H1 (cell line): ENCODE data around the gene HERC5. TPM values are rescaled to one million over a fixed set of nuclear protein-coding genes. Genes with fewer than 3 reads are reported as not detected.
A peak's percentile ranks its signal among the peaks of the same experiment; 100 is the strongest.

Source experiments
- CTCF ChIA-PET: fragments of 300-600 bp; sonication (Branson Sonifier 250); formaldehyde crosslinking; loops from one replicate; lab custom pipeline; 2021; ENCODE audit not compliant: partially characterized antibody; lab: Charles Lee
- POLR2A ChIA-PET: fragments of 300-600 bp; sonication (Branson Sonifier 250); formaldehyde crosslinking; loops from one replicate; lab custom pipeline; 2021; ENCODE audit warnings: inconsistent platforms; ENCODE audit not compliant: partially characterized antibody; lab: Charles Lee
- DNase-seq, 2 experiments: peaks; one replicate each; pipeline versions ENCODE4 v3.0.0 to v3.0.0-alpha.2; 2010 to 2022; ENCODE audit warnings: low spot score in 2 of 2, low read depth in 1 of 2, mixed read lengths in 1 of 2
- FAIRE-seq: peaks from 2 replicates; lab custom pipeline; 2011; peaks lifted over from hg19 to GRCh38; lab: Jason Lieb, UNC
- H2AFZ ChIP-seq: 2 replicates; pipeline ENCODE4 v1.8.1; 2012; ENCODE audit warnings: low read length, inconsistent platforms
- H2AK5ac ChIP-seq: 2 replicates; pipeline ENCODE4 v1.6.1; 2013; ENCODE audit warnings: low read depth, low read length
- H2BK120ac ChIP-seq: replicated peaks from 2 replicates; pipeline ENCODE3; 2013; ENCODE audit warnings: low read depth, low read length, inconsistent platforms
- H2BK12ac ChIP-seq: 2 replicates; pipeline ENCODE4 v1.6.1; 2013; ENCODE audit warnings: low read depth, low read length
- H2BK15ac ChIP-seq: 2 replicates; pipeline ENCODE4 v1.6.1; 2013; ENCODE audit warnings: low read length
- H2BK20ac ChIP-seq: 2 replicates; pipeline ENCODE4 v1.6.1; 2013; ENCODE audit warnings: low read length
- H2BK5ac ChIP-seq: 2 replicates; pipeline ENCODE4 v1.6.1; 2013; ENCODE audit warnings: low read depth, low read length
- H3K14ac ChIP-seq: 2 replicates; pipeline ENCODE4 v1.6.1; 2013; ENCODE audit warnings: inconsistent platforms; ENCODE audit not compliant: insufficient read length
- H3K18ac ChIP-seq: 2 replicates; pipeline ENCODE4 v1.6.1; 2013; ENCODE audit warnings: low read length; ENCODE audit errors: extremely low read depth
- H3K23ac ChIP-seq: 2 replicates; pipeline ENCODE4 v1.6.1; 2013; ENCODE audit warnings: inconsistent platforms; ENCODE audit not compliant: insufficient read length
- H3K23me2 ChIP-seq: 2 replicates; pipeline ENCODE4 v1.6.1; 2013; ENCODE audit warnings: low read depth, low read length
- H3K27ac ChIP-seq: 2 replicates; pipeline ENCODE4 v1.6.1; 2011; ENCODE audit warnings: low read depth, low read length, inconsistent platforms
- H3K27me3 ChIP-seq, 4 experiments: replicated peaks in 1 of 4; 1 replicate in 1 of 4; 2 replicates in 3 of 4; pipeline versions ENCODE4 v1.6.1 to v1.8.1; 2011 to 2013; ENCODE audit warnings: low read length in 3 of 4, mild to moderate bottlenecking in 3 of 4, inconsistent platforms in 2 of 4, mixed read lengths in 2 of 4, moderate library complexity in 1 of 4; ENCODE audit not compliant: control insufficient read depth in 3 of 4, insufficient read depth in 3 of 4; ENCODE audit errors: extremely low read depth in 1 of 4
- H3K36me3 ChIP-seq, 4 experiments: 2 replicates each; pipeline versions ENCODE4 v1.6.1 to v1.8.1; 2011 to 2013; ENCODE audit warnings: mild to moderate bottlenecking in 4 of 4, low read length in 3 of 4, moderate library complexity in 2 of 4, control low read depth in 1 of 4, inconsistent platforms in 1 of 4; ENCODE audit not compliant: insufficient read depth in 4 of 4, control insufficient read depth in 2 of 4
- H3K4ac ChIP-seq: replicated peaks from 2 replicates; pipeline ENCODE3; 2013; ENCODE audit warnings: low read length, low read depth, mixed read lengths, inconsistent platforms; ENCODE audit not compliant: insufficient read length
- H3K4me1 ChIP-seq, 4 experiments: replicated peaks in 1 of 4; 1 replicate in 1 of 4; 2 replicates in 3 of 4; pipeline versions ENCODE4 v1.6.1 to v1.8.1; 2011 to 2013; ENCODE audit warnings: low read length in 3 of 4, inconsistent platforms in 2 of 4, mixed read lengths in 1 of 4; ENCODE audit not compliant: insufficient read depth in 4 of 4, control insufficient read depth in 3 of 4
- H3K4me2 ChIP-seq, 2 experiments: 2 replicates each; pipeline versions ENCODE4 v1.6.1 to v1.8.1; 2011 to 2013; ENCODE audit warnings: low read depth in 2 of 2, low read length in 2 of 2, control low read depth in 1 of 2, inconsistent platforms in 1 of 2, mild to moderate bottlenecking in 1 of 2; ENCODE audit not compliant: insufficient read depth in 1 of 2
- H3K4me3 ChIP-seq, 4 experiments: fragments of 200-600, 300-600 bp in 1 of 4; sonication (generic), shearing (Covaris generic), sonication (Bioruptor Twin) in 1 of 4; 2 replicates each; pipeline versions ENCODE4 v1.5.1 to v1.8.1; 2011 to 2016; ENCODE audit warnings: low read length in 4 of 4, low read depth in 3 of 4, control low read depth in 2 of 4, inconsistent platforms in 2 of 4, mild to moderate bottlenecking in 2 of 4, mixed read lengths in 1 of 4, moderate library complexity in 1 of 4; ENCODE audit not compliant: insufficient read depth in 2 of 4; ENCODE audit errors: extremely low read depth in 1 of 4
- H3K56ac ChIP-seq: replicated peaks from 2 replicates; pipeline ENCODE3; 2013; ENCODE audit warnings: low read depth, mild to moderate bottlenecking, mixed read lengths, low read length, inconsistent platforms; ENCODE audit not compliant: insufficient read length
- H3K79me1 ChIP-seq: 2 replicates; pipeline ENCODE4 v1.6.1; 2013; ENCODE audit warnings: low read depth, low read length, control low read depth
- H3K79me2 ChIP-seq, 2 experiments: 2 replicates each; pipeline versions ENCODE4 v1.6.1 to v1.8.1; 2012 to 2013; ENCODE audit warnings: low read length in 2 of 2, mild to moderate bottlenecking in 2 of 2, inconsistent platforms in 1 of 2; ENCODE audit not compliant: insufficient read depth in 2 of 2, control insufficient read depth in 1 of 2
- H3K9ac ChIP-seq, 4 experiments: replicated peaks in 1 of 4; 1 replicate in 1 of 4; 2 replicates in 3 of 4; pipeline versions ENCODE4 v1.6.1 to v1.8.1; 2011 to 2013; ENCODE audit warnings: low read depth in 3 of 4, low read length in 3 of 4, control low read depth in 2 of 4, mild to moderate bottlenecking in 2 of 4, moderate library complexity in 2 of 4, inconsistent platforms in 1 of 4; ENCODE audit errors: extremely low read depth in 1 of 4
- H3K9me3 ChIP-seq, 2 experiments: 2 replicates each; pipeline versions ENCODE4 v1.6.1 to v1.8.1; 2012 to 2013; ENCODE audit warnings: mild to moderate bottlenecking in 2 of 2, moderate library complexity in 2 of 2, control low read depth in 1 of 2, inconsistent platforms in 1 of 2, low read depth in 1 of 2, low read length in 1 of 2, mixed read lengths in 1 of 2; ENCODE audit not compliant: insufficient read depth in 2 of 2
- H4K20me1 ChIP-seq, 2 experiments: replicated peaks in 1 of 2; 2 replicates each; pipeline versions ENCODE3 to v1.8.1; 2011 to 2013; ENCODE audit warnings: inconsistent platforms in 2 of 2, low read length in 2 of 2, mild to moderate bottlenecking in 1 of 2; ENCODE audit not compliant: insufficient read depth in 2 of 2, control insufficient read depth in 1 of 2
- H4K5ac ChIP-seq: 2 replicates; pipeline ENCODE4 v1.6.1; 2013; ENCODE audit warnings: low read length, low read depth, mixed read lengths, inconsistent platforms; ENCODE audit not compliant: insufficient read length
- H4K8ac ChIP-seq: 2 replicates; pipeline ENCODE4 v1.8.0; 2013; ENCODE audit warnings: mild to moderate bottlenecking, moderate library complexity, low read length, inconsistent platforms; ENCODE audit not compliant: insufficient read depth; ENCODE audit errors: extremely low read depth
- H4K91ac ChIP-seq: replicated peaks from 2 replicates; pipeline ENCODE3; 2013; ENCODE audit warnings: low read length, mixed read lengths, inconsistent platforms; ENCODE audit not compliant: insufficient read length
- HDAC2 ChIP-seq, 2 experiments: fragments of 300-600 bp in 1 of 2; sonication (generic) in 1 of 2; IDR thresholded peaks; 2 replicates each; pipeline ENCODE4 v1.6.1; 2011 to 2012; ENCODE audit warnings: low read depth in 2 of 2, low read length in 2 of 2, mild to moderate bottlenecking in 2 of 2, moderate library complexity in 2 of 2, borderline replicate concordance in 1 of 2, inconsistent platforms in 1 of 2
- KDM1A ChIP-seq: fragments of 200-600, 300-600 bp; sonication (generic); IDR thresholded peaks from 2 replicates; pipeline ENCODE4 v1.7.1; 2016; ENCODE audit warnings: mild to moderate bottlenecking, low read length, borderline replicate concordance
- SIRT6 ChIP-seq: IDR thresholded peaks from one replicate; pipeline ENCODE4 v1.7.1; 2012; ENCODE audit warnings: low read length, inconsistent platforms
- SRF ChIP-seq: IDR thresholded peaks from 2 replicates; pipeline ENCODE4 v1.6.1; 2011; ENCODE audit warnings: mild to moderate bottlenecking, low read depth, low read length, moderate library complexity
- WGBS, 2 experiments: shearing (Covaris generic) in 1 of 2; methylation state at CpG; one replicate each; pipeline versions ENCODE4 v1.1.6 to v1.1.7; 2013 to 2015; ENCODE audit warnings: low lambda C conversion rate in 2 of 2, mixed read lengths in 2 of 2, inconsistent platforms in 1 of 2, low coverage in 1 of 2, missing lambda C conversion rate in 1 of 2; ENCODE audit not compliant: insufficient replicate concordance in 2 of 2, insufficient coverage in 1 of 2, insufficient read length in 1 of 2; ENCODE audit errors: extremely low coverage in 1 of 2, missing lambda C conversion rate in 1 of 2; 5-methylcytosine and 5-hydroxymethylcytosine counted together
- polyA plus RNA-seq, 7 experiments: library from polyadenylated mRNA; depleted of rRNA in 3 of 7; stranded (reverse) in 5 of 7; unstranded in 2 of 7; fragments of >200 nt in 5 of 7; fragments of 200-250 nt in 2 of 7; gene quantifications; 1 replicate in 5 of 7; 2 replicates in 1 of 7; 4 replicates in 1 of 7; pipeline versions ENCODE4 v1.2.1 to v1.2.3, GENCODE V29; 2011 to 2013; ENCODE audit warnings: missing spikeins in 2 of 7, mixed read lengths in 2 of 7
- total RNA-seq: library from RNA; stranded (reverse); fragmentation: NEBNext Ultra II Directional; extraction: Animal tissue kit (Norgen Biotek cat#: 25700); gene quantifications from 2 replicates; pipeline ENCODE4 v1.2.1, GENCODE V29; 2021

Gene HERC5
- total and polyA plus RNA-seq, 2 of the 8 experiments (the other 6 are each of a cell fraction or from before 2014, with no cell fraction given): 6.6 to 20.7 TPM

GRCh38 chr4:88439161-88439760 is 17.7 kb upstream of the HERC5 start:
- Histone ChIP-seq H3K79me1 (no peaks in the 10 kb centered on the region), H3K4me3 (no peak overlapping the region), H3K27ac (no peak overlapping the region), H4K20me1 (no peaks in the 10 kb centered on the region), H3K4me1 (peaks cover 0 to 9% (median 4%) of the 10 kb centered on the region in 4 experiments; a peak in 5 of 7 replicates), H2BK12ac (no peak overlapping the region), H3K23me2 (no peaks in the 10 kb centered on the region; the same call in 1 of the 2 replicates), H2AFZ (no peak overlapping the region), H3K18ac (peak overlapping the region; percentile 21; the same call in 1 of the 2 replicates), H3K27me3 (no peaks in the 10 kb centered on the region), H3K14ac (no peak overlapping the region), H2BK20ac (no peak overlapping the region), H3K56ac (no peak overlapping the region), H4K91ac (peak overlapping the region; percentile 22), H2BK5ac (no peak overlapping the region), H3K79me2 (no peaks in the 10 kb centered on the region), H2BK120ac (no peak overlapping the region), H2BK15ac (no peak overlapping the region)
- ChIA-PET POLR2A (interaction anchor here (0.6 to 2.0 kb wide), 3 partner anchors 11 to 79 kb away, joined by 5 to 6 read pairs (median 5); partner anchors contain the start of gene HERC5), CTCF (interaction anchor here (1.2 to 1.3 kb wide), 2 partner anchors 14 to 227 kb away, joined by 3 read pairs; no protein-coding TSS in a partner anchor)
- FAIRE-seq (peak; percentile 57), DNase-seq (peak in 1 of 2 experiments; percentile 51)
- WGBS, 2 experiments: 94% methylated on average over 3 of the region's 3 CpGs; no CpG with 5 or more reads in 1 of the 2 experiments
- peak; percentile 83 for TF ChIP-seq KDM1A
- TF ChIP-seq SIRT6: no peak
- TF ChIP-seq SRF: no peak
- TF ChIP-seq HDAC2 (IDR thresholded peaks at IDR 0.05; ENCODE audit: borderline replicate concordance in 1 of 2, low read depth in 2 of 2, low read length in 2 of 2): peak in 1 of 2 experiments; percentile 55; a peak in 1 of 4 replicates
- TF ChIP-seq, all 59 proteins: peak for 2
- H3K4ac ChIP-seq: no peak overlapping the region
- peaks cover 0 to 6% (median 4%) of the 10 kb centered on the region in 4 experiments; a peak in 2 of 8 replicates for H3K36me3 ChIP-seq
- no peak overlapping the region for H4K5ac ChIP-seq
- no peak overlapping the region for H3K23ac ChIP-seq
- H3K4me2 ChIP-seq: 0 out of 4 replicates have a peak overlapping the region, but pooled peaks of 1 of the 2 experiments have one; percentile 6
- H3K9me3 ChIP-seq: peaks cover 5 to 8% of the 10 kb centered on the region in 2 experiments; a peak in 3 of 4 replicates
- no peak overlapping the region for H3K9ac ChIP-seq
- H4K8ac ChIP-seq: no peak overlapping the region
- H2AK5ac ChIP-seq: no peak overlapping the region
